ENCODE measurements around the gene ARHGAP18.

The ARHGAP18 gene

GRCh38 chr6:129644567-129645015 is 65.4 kb downstream of the ARHGAP18 start:
- no peaks in the 10 kb centered on the region for H3K9me2 ChIP-seq (replicated peaks; ENCODE audit: insufficient read depth, low read length)
- H3K9ac ChIP-seq (ENCODE audit: low read length), result no peak overlapping the region
- no peak overlapping the region for H3K4me2 ChIP-seq (ENCODE audit: low read depth, low read length)
- H4K20me1 ChIP-seq (ENCODE audit: insufficient read depth, low read length), result no peaks in the 10 kb centered on the region
- no peaks in the 10 kb centered on the region for H3K36me3 ChIP-seq (replicated peaks; ENCODE audit: insufficient read depth, low read length)
- TF ChIP-seq EZH2 (optimal IDR thresholded peaks at IDR 0.05; ENCODE audit: low read depth, low read length) (no peak), EZH2phosphoT487 (IDR thresholded peaks at IDR 0.05; ENCODE audit: low read length) (no peak)
- TF ChIP-seq, protein P1, sequence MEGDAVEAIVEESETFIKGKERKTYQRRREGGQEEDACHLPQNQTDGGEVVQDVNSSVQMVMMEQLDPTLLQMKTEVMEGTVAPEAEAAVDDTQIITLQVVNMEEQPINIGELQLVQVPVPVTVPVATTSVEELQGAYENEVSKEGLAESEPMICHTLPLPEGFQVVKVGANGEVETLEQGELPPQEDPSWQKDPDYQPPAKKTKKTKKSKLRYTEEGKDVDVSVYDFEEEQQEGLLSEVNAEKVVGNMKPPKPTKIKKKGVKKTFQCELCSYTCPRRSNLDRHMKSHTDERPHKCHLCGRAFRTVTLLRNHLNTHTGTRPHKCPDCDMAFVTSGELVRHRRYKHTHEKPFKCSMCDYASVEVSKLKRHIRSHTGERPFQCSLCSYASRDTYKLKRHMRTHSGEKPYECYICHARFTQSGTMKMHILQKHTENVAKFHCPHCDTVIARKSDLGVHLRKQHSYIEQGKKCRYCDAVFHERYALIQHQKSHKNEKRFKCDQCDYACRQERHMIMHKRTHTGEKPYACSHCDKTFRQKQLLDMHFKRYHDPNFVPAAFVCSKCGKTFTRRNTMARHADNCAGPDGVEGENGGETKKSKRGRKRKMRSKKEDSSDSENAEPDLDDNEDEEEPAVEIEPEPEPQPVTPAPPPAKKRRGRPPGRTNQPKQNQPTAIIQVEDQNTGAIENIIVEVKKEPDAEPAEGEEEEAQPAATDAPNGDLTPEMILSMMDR (IDR thresholded peaks at IDR 0.05; ENCODE audit: low read length), result no peak
- peaks cover 7% of the 10 kb centered on the region; the same call in 1 of the 2 replicates for H3F3A ChIP-seq (ENCODE audit: insufficient read depth, low read length)
- H3K79me2 ChIP-seq (ENCODE audit: low read length), result peaks cover 24% of the 10 kb centered on the region
- no peaks in the 10 kb centered on the region for H3K27me3 ChIP-seq (replicated peaks; ENCODE audit: insufficient read depth, low read length)
- DNase-seq, result no peak
- peaks cover 20% of the 10 kb centered on the region for H3K4me1 ChIP-seq (ENCODE audit: low read length)
- H3K27ac ChIP-seq (ENCODE audit: low read length), result no peak overlapping the region
- no peaks in the 10 kb centered on the region for H3K9me3 ChIP-seq (replicated peaks; ENCODE audit: insufficient read depth, low read length)
- no peak overlapping the region for H2AFZ ChIP-seq (ENCODE audit: low read length)
- no peak overlapping the region for H3K4me3 ChIP-seq (ENCODE audit: low read length)

- Histone ChIP-seq H4K20me1 (ENCODE audit: insufficient read depth, low read length) (no peaks in the 10 kb centered on the region), H2AFZ (ENCODE audit: low read length) (no peak overlapping the region), H3K4me3 (ENCODE audit: low read length) (no peak overlapping the region), H3K9ac (ENCODE audit: low read length) (no peak overlapping the region), H3K4me1 (ENCODE audit: low read length) (peaks cover 20% of the 10 kb centered on the region), H3K36me3 (replicated peaks; ENCODE audit: insufficient read depth, low read length) (no peaks in the 10 kb centered on the region), H3K27ac (ENCODE audit: low read length) (no peak overlapping the region), H3K79me2 (ENCODE audit: low read length) (peaks cover 22% of the 10 kb centered on the region), H3K4me2 (ENCODE audit: low read depth, low read length) (no peak overlapping the region), H3K9me2 (replicated peaks; ENCODE audit: insufficient read depth, low read length) (no peaks in the 10 kb centered on the region), H3K9me3 (replicated peaks; ENCODE audit: insufficient read depth, low read length) (no peaks in the 10 kb centered on the region), H3F3A (ENCODE audit: insufficient read depth, low read length) (peaks cover 7% of the 10 kb centered on the region; the same call in 1 of the 2 replicates), H3K27me3 (replicated peaks; ENCODE audit: insufficient read depth, low read length) (no peaks in the 10 kb centered on the region)
- no peak for TF ChIP-seq EZH2 (optimal IDR thresholded peaks at IDR 0.05; ENCODE audit: low read depth, low read length)
- TF ChIP-seq EZH2phosphoT487 (IDR thresholded peaks at IDR 0.05; ENCODE audit: low read length), result no peak
- TF ChIP-seq, protein P1 (IDR thresholded peaks at IDR 0.05; ENCODE audit: low read length), result no peak
- DNase-seq, result no peak
Measured at GRCh38 chr6:129643968-129644367, 66.0 kb downstream of the ARHGAP18 start.

- no peaks in the 10 kb centered on the region for H3K9me2 ChIP-seq (replicated peaks; ENCODE audit: insufficient read depth, low read length)
- peaks cover 18% of the 10 kb centered on the region for H3K79me2 ChIP-seq (ENCODE audit: low read length)
- no peaks in the 10 kb centered on the region for H3K9me3 ChIP-seq (replicated peaks; ENCODE audit: insufficient read depth, low read length)
- H3K4me1 ChIP-seq (ENCODE audit: low read length), result peaks cover 16% of the 10 kb centered on the region
- no peaks in the 10 kb centered on the region for H3K27me3 ChIP-seq (replicated peaks; ENCODE audit: insufficient read depth, low read length)
- H3K4me3 ChIP-seq (ENCODE audit: low read length), result no peak overlapping the region
- no peak overlapping the region for H3K4me2 ChIP-seq (ENCODE audit: low read depth, low read length)
- H3F3A ChIP-seq (ENCODE audit: insufficient read depth, low read length), result peaks cover 7% of the 10 kb centered on the region; the same call in 1 of the 2 replicates
- H3K27ac ChIP-seq (ENCODE audit: low read length), result no peak overlapping the region
- H3K9ac ChIP-seq (ENCODE audit: low read length), result no peak overlapping the region
- H3K36me3 ChIP-seq (replicated peaks; ENCODE audit: insufficient read depth, low read length), result 0 out of 2 replicates have a peak, but pooled peaks cover 3% of the 10 kb centered on the region
- no peak for TF ChIP-seq EZH2phosphoT487 (IDR thresholded peaks at IDR 0.05; ENCODE audit: low read length)
- no peak for DNase-seq
- no peak overlapping the region for H2AFZ ChIP-seq (ENCODE audit: low read length)
- H4K20me1 ChIP-seq (ENCODE audit: insufficient read depth, low read length), result no peaks in the 10 kb centered on the region
Measured at GRCh38 chr6:129643176-129643575, 66.8 kb downstream of the ARHGAP18 start.

DNA sequence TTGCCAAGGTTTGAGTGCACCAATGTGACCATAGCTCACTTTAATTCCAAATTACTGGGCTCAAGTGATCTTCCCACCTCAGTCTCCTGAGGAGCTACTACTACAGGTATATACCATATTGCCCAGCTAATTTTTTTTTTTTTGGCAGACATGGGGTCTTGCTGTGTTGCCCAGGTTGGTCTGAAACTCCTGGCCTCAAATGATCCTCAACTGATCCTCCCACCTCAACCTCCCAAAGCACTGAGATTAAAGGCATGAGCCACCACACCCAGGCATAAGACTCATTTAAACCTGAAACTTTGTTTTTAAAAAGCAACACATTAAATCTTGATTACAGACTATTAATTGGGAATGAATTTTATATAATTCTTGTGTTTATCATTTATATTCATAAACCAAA is 67.7 kb downstream of the ARHGAP18 start:
- Histone ChIP-seq H3K36me3 (replicated peaks; ENCODE audit: insufficient read depth, low read length) (0 out of 2 replicates have a peak, but pooled peaks cover 7% of the 10 kb centered on the region), H3F3A (ENCODE audit: insufficient read depth, low read length) (peaks cover 5% of the 10 kb centered on the region; the same call in 1 of the 2 replicates), H3K4me1 (ENCODE audit: low read length) (peaks cover 11% of the 10 kb centered on the region)

More for the DNA sequence above, 67.7 kb downstream of the ARHGAP18 start:
- Histone ChIP-seq H3K4me2 (ENCODE audit: low read depth, low read length) (no peak overlapping the region), H3K4me3 (ENCODE audit: low read length) (no peak overlapping the region), H3K27me3 (replicated peaks; ENCODE audit: insufficient read depth, low read length) (no peaks in the 10 kb centered on the region), H4K20me1 (ENCODE audit: insufficient read depth, low read length) (no peaks in the 10 kb centered on the region), H3K9ac (ENCODE audit: low read length) (no peak overlapping the region), H3K9me3 (replicated peaks; ENCODE audit: insufficient read depth, low read length) (no peaks in the 10 kb centered on the region), H2AFZ (ENCODE audit: low read length) (no peak overlapping the region), H3K9me2 (replicated peaks; ENCODE audit: insufficient read depth, low read length) (no peaks in the 10 kb centered on the region), H3K79me2 (ENCODE audit: low read length) (peaks cover 18% of the 10 kb centered on the region), H3K27ac (ENCODE audit: low read length) (no peak overlapping the region)
- TF ChIP-seq EZH2phosphoT487 (IDR thresholded peaks at IDR 0.05; ENCODE audit: low read length) (no peak), EZH2 (optimal IDR thresholded peaks at IDR 0.05; ENCODE audit: low read depth, low read length) (no peak)
- TF ChIP-seq, protein P1 (IDR thresholded peaks at IDR 0.05; ENCODE audit: low read length), result no peak
- DNase-seq, result no peak
